Heart left ventricle (tissue), 13 donors: ENCODE measurements around the gene TNNC2.

Experiments used
- CTCF ChIP-seq, 12 donors: fragments of 200-600 bp; sonication (generic) in 4 of 12; IDR thresholded peaks; one replicate each; pipeline versions ENCODE4 v1.5.0 to v1.8.0; 2018 to 2022; ENCODE audit warnings: antibody characterized with exemption in 12 of 12, mild to moderate bottlenecking in 5 of 12
- POLR2A ChIP-seq, 2 donors: fragments of 450-650 bp; IDR thresholded peaks; one replicate each; pipeline ENCODE4 v1.6.1; 2017; ENCODE audit warnings: antibody characterized with exemption in 2 of 2, mild to moderate bottlenecking in 2 of 2, moderate library complexity in 2 of 2
- donor health status: ischemic (EF 13 %, LVEDD 7.1; RV severe dilation, severe dysfunction).
- donor health status: DM: no; HTN: yes; CAD: no.
- donor health status: DM: no; HTN: no; CAD: no.
- donor health status: ischemic (EF 25% LVEDD 6.9; RV normal size, moderate dysfunction).
- donor health status: ischemic (EF 25% LVEDD 5.7; RV mildly dilated, moderate dysfunction).
- donor health status: ischemic (EF 35%, LVEDD 5.7; RV mildly dilated, moderate dysfunction).
- donor health status: nonischemic (EF 11% LVEDD 7.7; RV severe dilation, severe dysfunction).
- donor health status: DM: yes; HTN: yes; CAD: no.
- donor health status: PGD.
- donor health status: ischemic (EF 29% LVEDD 5.4; RV normal size, mild dysfunction).
- donor health status: nonischemic (EF 23%, LVEDD 6.1; RV moderate dilation, normal function).

- TF ChIP-seq CTCF (IDR thresholded peaks at IDR 0.05) (no peak), POLR2A (IDR thresholded peaks at IDR 0.05) (no peak)
Observed at GRCh38 chr20:45843506-45843905, 16.4 kb upstream of the TNNC2 start.
